ENCODE measurements around the gene CREB5.

CREB5 gene

GRCh38 chr7:28656529-28656928 is 244.2 kb downstream of the CREB5 start:
- no peak for DNase-seq

- DNase-seq: peak; percentile 84
Measured at GRCh38 chr7:28658381-28658780, 246.1 kb downstream of the CREB5 start.

GRCh38 chr7:28660132-28660531 is 247.8 kb downstream of the CREB5 start:
- DNase-seq: no peak

- DNase-seq: no peak
Measured at GRCh38 chr7:28661826-28662595, 249.7 kb downstream of the CREB5 start.

- no peak for DNase-seq
Measured at GRCh38 chr7:28666154-28666553, 253.8 kb downstream of the CREB5 start.

- DNase-seq: no peak
Measured at GRCh38 chr7:28668085-28668484, 255.8 kb downstream of the CREB5 start.

GRCh38 chr7:28669330-28669729 is 257.0 kb downstream of the CREB5 start:
- DNase-seq: no peak

- no peak for DNase-seq
Measured at GRCh38 chr7:28671526-28671925, 259.2 kb downstream of the CREB5 start.

- DNase-seq: no peak
Measured at GRCh38 chr7:28672397-28672797, 260.1 kb downstream of the CREB5 start.

- DNase-seq: no peak
Measured at GRCh38 chr7:28674359-28674782, 262.1 kb downstream of the CREB5 start.

GRCh38 chr7:28675429-28675828 is 263.1 kb downstream of the CREB5 start:
- DNase-seq: no peak

- no peak for DNase-seq
Measured at GRCh38 chr7:28677668-28678067, 265.4 kb downstream of the CREB5 start.

- DNase-seq: no peak
Measured at GRCh38 chr7:28678431-28678965, 266.2 kb downstream of the CREB5 start.

GRCh38 chr7:28681693-28682310 is 269.5 kb downstream of the CREB5 start:
- no peak for DNase-seq

- no peak for DNase-seq
Measured at GRCh38 chr7:28682801-28683200, 270.5 kb downstream of the CREB5 start.

GRCh38 chr7:28684650-28685241 is 272.4 kb downstream of the CREB5 start:
- no peak for DNase-seq

- no peak for DNase-seq
Measured at GRCh38 chr7:28685242-28685643, 272.9 kb downstream of the CREB5 start.

GRCh38 chr7:28685644-28686417 is 273.5 kb downstream of the CREB5 start:
- peak; percentile 97 for DNase-seq

GRCh38 chr7:28686418-28686800 is 274.1 kb downstream of the CREB5 start:
- peak; percentile 89 for DNase-seq

- no peak for DNase-seq
Measured at GRCh38 chr7:28687537-28687936, 275.2 kb downstream of the CREB5 start.

- DNase-seq: no peak
Measured at GRCh38 chr7:28688174-28688573, 275.9 kb downstream of the CREB5 start.

- DNase-seq: no peak
Measured at GRCh38 chr7:28688651-28689050, 276.3 kb downstream of the CREB5 start.

Measured in eye (tissue), 1 donor.